DOHH2 (cell line): ENCODE results near the gene NPHP1.

Experiments used
- EZH2phosphoT487 ChIP-seq: fragments of 200-600 bp; sonication (generic); IDR thresholded peaks from 2 replicates; pipeline ENCODE4 v1.6.1; 2017; ENCODE audit warnings: borderline replicate concordance, mild to moderate bottlenecking, antibody characterized with exemption, low read length, moderate library complexity, mixed read lengths
- TF ChIP-seq, protein P1 (sequence below): fragments of 200-600 bp; sonication (generic); IDR thresholded peaks from one replicate; pipeline ENCODE4 v1.5.1; 2014; ENCODE audit warnings: antibody characterized with exemption, mild to moderate bottlenecking, low read depth, low read length; ENCODE audit not compliant: poor library complexity, severe bottlenecking

DNA sequence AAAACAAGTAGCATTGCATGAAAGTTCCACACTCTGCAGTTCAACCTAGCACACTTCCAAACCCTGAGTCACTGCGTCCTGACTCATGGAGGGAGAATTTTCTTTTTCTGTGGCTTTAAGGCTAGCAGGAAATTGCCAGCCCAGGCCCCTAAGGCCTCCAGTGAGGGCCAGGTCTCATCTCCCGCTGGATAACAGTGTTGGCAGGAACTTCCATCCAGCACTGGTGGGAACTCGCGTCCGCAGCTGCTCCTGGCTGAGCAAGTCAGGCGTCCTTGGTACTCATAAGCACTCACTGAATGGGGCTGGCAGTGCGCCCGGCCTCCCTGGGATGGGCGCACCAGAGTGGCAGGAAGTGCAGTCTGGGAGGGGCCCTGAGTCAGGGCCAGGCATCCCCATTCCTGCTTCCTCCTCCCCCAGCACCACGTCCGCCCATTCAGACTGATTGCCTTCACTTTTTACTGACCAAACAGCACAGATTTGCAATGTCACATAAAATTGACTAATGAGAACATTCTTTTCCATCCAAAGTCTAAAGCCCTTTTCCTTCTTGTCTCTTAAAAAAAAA is 103.5 kb downstream of the NPHP1 start:
- TF ChIP-seq, protein P1, sequence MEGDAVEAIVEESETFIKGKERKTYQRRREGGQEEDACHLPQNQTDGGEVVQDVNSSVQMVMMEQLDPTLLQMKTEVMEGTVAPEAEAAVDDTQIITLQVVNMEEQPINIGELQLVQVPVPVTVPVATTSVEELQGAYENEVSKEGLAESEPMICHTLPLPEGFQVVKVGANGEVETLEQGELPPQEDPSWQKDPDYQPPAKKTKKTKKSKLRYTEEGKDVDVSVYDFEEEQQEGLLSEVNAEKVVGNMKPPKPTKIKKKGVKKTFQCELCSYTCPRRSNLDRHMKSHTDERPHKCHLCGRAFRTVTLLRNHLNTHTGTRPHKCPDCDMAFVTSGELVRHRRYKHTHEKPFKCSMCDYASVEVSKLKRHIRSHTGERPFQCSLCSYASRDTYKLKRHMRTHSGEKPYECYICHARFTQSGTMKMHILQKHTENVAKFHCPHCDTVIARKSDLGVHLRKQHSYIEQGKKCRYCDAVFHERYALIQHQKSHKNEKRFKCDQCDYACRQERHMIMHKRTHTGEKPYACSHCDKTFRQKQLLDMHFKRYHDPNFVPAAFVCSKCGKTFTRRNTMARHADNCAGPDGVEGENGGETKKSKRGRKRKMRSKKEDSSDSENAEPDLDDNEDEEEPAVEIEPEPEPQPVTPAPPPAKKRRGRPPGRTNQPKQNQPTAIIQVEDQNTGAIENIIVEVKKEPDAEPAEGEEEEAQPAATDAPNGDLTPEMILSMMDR, result no peak
- no peak for TF ChIP-seq EZH2phosphoT487
